WERI-Rb-1 (cell line): ENCODE results near the gene B4GALT3.

Experiments used
- DNase-seq: peaks from one replicate; pipeline ENCODE4 v3.0.0-alpha.2; 2020
- H3K27ac ChIP-seq: fragments of 250-450 bp; sonication (Bioruptor Pico); 2 replicates; pipeline ENCODE4 v1.5.1; 2020; ENCODE audit warnings: mild to moderate bottlenecking, moderate library complexity
- H3K27me3 ChIP-seq: fragments of 250-450 bp; sonication (Bioruptor Pico); 2 replicates; pipeline ENCODE4 v1.5.1; 2021; ENCODE audit warnings: mild to moderate bottlenecking, low read depth, moderate library complexity; ENCODE audit not compliant: insufficient read depth, severe bottlenecking
- H3K36me3 ChIP-seq: fragments of 250-450 bp; sonication (Bioruptor Pico); 2 replicates; pipeline ENCODE4 v1.5.1; 2020; ENCODE audit warnings: mild to moderate bottlenecking, moderate library complexity
- H3K4me3 ChIP-seq: 2 replicates; pipeline ENCODE4 v1.5.1; 2011; ENCODE audit warnings: low read depth, mild to moderate bottlenecking, control low read depth, low read length
- H3K9me3 ChIP-seq: fragments of 250-450 bp; sonication (Bioruptor Pico); 2 replicates; pipeline ENCODE4 v1.5.1; 2021; ENCODE audit warnings: mild to moderate bottlenecking, moderate library complexity; ENCODE audit not compliant: severe bottlenecking
- CTCF ChIP-seq: IDR thresholded peaks from 2 replicates; pipeline ENCODE4 v1.5.1; 2011; ENCODE audit warnings: low read depth, mild to moderate bottlenecking, control low read depth, inconsistent platforms, low read length

Gene B4GALT3

GRCh38 chr1:161223805-161224694 is 46.7 kb upstream of the B4GALT3 start:
- H3K27ac ChIP-seq: no peak overlapping the region
- no peak for TF ChIP-seq CTCF
- no peak for DNase-seq
- no peak overlapping the region for H3K4me3 ChIP-seq
- H3K27me3 ChIP-seq: no peaks in the 10 kb centered on the region
- H3K36me3 ChIP-seq: peaks cover 12% of the 10 kb centered on the region; the same call in 1 of the 2 replicates
- peaks cover 2% of the 10 kb centered on the region for H3K9me3 ChIP-seq

DNA sequence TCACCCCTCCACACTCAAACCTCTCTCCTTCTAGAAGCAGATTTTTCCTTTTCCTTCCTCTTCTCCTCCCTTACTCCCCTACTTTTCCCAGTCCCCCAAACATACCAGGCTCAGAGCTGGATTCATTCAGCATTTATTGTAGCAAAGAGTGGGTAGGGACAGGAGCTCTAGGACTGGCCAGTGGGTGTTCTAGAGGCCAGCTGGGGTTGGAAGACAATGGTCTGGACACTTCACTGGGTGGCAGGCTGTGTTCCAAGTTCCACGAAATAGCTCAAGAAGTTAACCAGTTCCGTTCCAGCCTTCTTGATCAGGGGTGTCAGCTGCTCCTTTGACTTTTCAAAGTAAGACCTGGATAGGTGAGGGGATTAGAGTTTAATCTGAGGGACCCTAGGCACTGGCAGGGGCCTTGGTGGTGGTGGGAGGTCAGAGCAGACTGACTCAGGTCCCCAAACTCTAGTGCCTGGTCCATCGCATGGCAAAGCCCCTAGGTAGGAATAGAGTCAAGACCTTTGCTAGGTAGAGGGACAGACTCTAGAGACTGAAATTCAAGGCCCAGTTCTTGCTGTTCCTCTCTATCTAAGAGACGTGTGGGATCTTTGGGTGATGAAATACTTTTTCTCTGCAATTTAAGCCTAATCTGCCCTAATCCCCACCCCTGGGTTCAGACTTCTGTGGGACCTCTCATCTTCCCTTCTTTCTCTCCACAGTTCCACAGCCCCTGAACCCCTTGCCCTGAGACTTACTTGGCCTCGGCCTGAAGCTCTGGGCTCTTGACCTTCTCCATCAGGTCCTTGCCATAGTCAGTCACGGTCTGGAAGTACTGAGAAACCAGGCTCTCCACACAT is 45.1 kb upstream of the B4GALT3 start:
- no peak for DNase-seq
- Histone ChIP-seq H3K27ac (no peak overlapping the region), H3K36me3 (no peaks in the 10 kb centered on the region), H3K27me3 (no peaks in the 10 kb centered on the region), H3K9me3 (peaks cover 2% of the 10 kb centered on the region), H3K4me3 (no peak overlapping the region)
- TF ChIP-seq CTCF: no peak

GRCh38 chr1:161220002-161220401 is 42.7 kb upstream of the B4GALT3 start:
- Histone ChIP-seq H3K9me3 (peaks cover 2% of the 10 kb centered on the region), H3K36me3 (peaks cover 3% of the 10 kb centered on the region; the same call in 1 of the 2 replicates), H3K27ac (no peak overlapping the region), H3K4me3 (no peak overlapping the region), H3K27me3 (no peaks in the 10 kb centered on the region)
- no peak for TF ChIP-seq CTCF
- DNase-seq: no peak

DNA sequence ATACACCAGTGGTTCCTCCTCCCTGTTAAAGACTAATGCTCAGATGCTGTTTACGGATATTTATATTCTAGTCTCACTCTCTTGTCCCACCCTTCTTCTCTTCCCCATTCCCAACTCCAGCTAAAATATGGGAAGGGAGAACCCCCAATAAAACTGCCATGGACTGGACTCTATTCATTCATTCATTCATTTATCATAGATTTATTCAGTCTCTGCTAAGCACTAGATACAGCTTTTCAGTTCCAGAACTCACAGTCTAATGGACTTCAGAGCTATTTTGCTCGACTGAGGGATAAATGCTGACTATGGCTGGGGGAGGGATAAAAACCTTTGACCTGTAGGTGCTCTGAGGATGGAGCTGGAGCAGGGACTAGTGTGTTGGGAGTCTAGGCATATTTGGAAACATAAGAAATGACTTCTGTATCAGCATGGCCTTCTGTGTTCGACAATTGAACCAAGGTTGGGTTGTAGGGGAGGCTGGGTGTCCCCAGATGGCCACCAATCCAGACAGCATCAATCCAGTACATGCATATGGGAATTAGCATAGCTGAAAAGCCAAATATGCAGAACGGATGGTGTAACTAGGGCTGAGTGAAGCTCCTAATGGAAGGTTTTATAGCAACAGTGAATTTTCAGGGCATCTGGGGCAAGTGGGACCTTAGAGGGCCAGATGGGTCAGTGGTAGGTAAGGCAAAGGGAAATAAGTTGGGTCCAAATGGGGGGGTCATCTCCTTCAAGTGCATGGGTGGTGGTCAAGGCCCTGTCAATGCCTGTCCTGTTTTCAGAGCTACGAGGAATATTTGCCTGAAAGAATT is 42.0 kb upstream of the B4GALT3 start:
- Histone ChIP-seq H3K4me3 (no peak overlapping the region), H3K27ac (no peak overlapping the region), H3K9me3 (peaks cover 2% of the 10 kb centered on the region), H3K36me3 (peaks cover 8% of the 10 kb centered on the region), H3K27me3 (no peaks in the 10 kb centered on the region)
- TF ChIP-seq CTCF: no peak
- no peak for DNase-seq

- Histone ChIP-seq H3K36me3 (peaks cover 16% of the 10 kb centered on the region), H3K9me3 (peaks cover 2% of the 10 kb centered on the region), H3K27me3 (no peaks in the 10 kb centered on the region), H3K4me3 (no peak overlapping the region), H3K27ac (no peak overlapping the region)
- no peak for TF ChIP-seq CTCF
- DNase-seq: no peak
These were observed 41.2 kb upstream of the B4GALT3 start for GRCh38 chr1:161218301-161219077.
